ENCODE data around the gene RADIL. TPM values are rescaled to one million over a fixed set of nuclear protein-coding genes. Genes with fewer than 3 reads are reported as not detected.

Gene RADIL
- total RNA-seq, 1 experiment from 2014 or later, result 5.6 TPM

GRCh38 chr7:4771737-4772136 is 111.8 kb downstream of the RADIL start:
- Histone ChIP-seq H3K27ac (ENCODE audit: low read length) (no peak overlapping the region), H3K4me3 (ENCODE audit: low read length) (no peak overlapping the region), H3K9ac (ENCODE audit: low read length) (no peak overlapping the region), H4K20me1 (ENCODE audit: low read length) (0 out of 2 replicates have a peak, but pooled peaks cover 2% of the 10 kb centered on the region), H3F3A (ENCODE audit: low read length, unreplicated experiment) (no peaks in the 10 kb centered on the region), H3K36me3 (ENCODE audit: low read depth, low read length) (no peaks in the 10 kb centered on the region), H3K9me2 (replicated peaks; ENCODE audit: low read length) (no peaks in the 10 kb centered on the region), H3K79me2 (ENCODE audit: low read length) (peaks cover 13% of the 10 kb centered on the region), H3K4me2 (ENCODE audit: low read length) (no peak overlapping the region), H3K4me1 (ENCODE audit: insufficient read depth, low read length) (peaks cover 9% of the 10 kb centered on the region), H3K27me3 (ENCODE audit: low read length) (no peaks in the 10 kb centered on the region), H3K9me3 (ENCODE audit: low read length) (no peaks in the 10 kb centered on the region), H2AFZ (ENCODE audit: low read length) (no peak overlapping the region)
- no TSS peak for BruUV-seq (replicated peaks)
- DNase-seq, result no peak
- TF ChIP-seq, protein P1, sequence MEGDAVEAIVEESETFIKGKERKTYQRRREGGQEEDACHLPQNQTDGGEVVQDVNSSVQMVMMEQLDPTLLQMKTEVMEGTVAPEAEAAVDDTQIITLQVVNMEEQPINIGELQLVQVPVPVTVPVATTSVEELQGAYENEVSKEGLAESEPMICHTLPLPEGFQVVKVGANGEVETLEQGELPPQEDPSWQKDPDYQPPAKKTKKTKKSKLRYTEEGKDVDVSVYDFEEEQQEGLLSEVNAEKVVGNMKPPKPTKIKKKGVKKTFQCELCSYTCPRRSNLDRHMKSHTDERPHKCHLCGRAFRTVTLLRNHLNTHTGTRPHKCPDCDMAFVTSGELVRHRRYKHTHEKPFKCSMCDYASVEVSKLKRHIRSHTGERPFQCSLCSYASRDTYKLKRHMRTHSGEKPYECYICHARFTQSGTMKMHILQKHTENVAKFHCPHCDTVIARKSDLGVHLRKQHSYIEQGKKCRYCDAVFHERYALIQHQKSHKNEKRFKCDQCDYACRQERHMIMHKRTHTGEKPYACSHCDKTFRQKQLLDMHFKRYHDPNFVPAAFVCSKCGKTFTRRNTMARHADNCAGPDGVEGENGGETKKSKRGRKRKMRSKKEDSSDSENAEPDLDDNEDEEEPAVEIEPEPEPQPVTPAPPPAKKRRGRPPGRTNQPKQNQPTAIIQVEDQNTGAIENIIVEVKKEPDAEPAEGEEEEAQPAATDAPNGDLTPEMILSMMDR (conservative IDR thresholded peaks at IDR 0.05; ENCODE audit: low read depth, low read length), result no peak
- TF ChIP-seq EZH2phosphoT487 (IDR thresholded peaks at IDR 0.05; ENCODE audit: borderline replicate concordance, low read length) (no peak), EZH2 (IDR thresholded peaks at IDR 0.05; ENCODE audit: low read length, unreplicated experiment) (no peak)
- intact Hi-C loops (cut with micrococcal nuclease), result no loop called here
- ATAC-seq, result no peak
- POLR2A ChIA-PET (ENCODE audit: unreplicated experiment), result no interaction called here
- CTCF ChIA-PET, result no interaction called here

GRCh38 chr7:4770886-4771285 is 112.6 kb downstream of the RADIL start:
- Histone ChIP-seq H3K27ac (ENCODE audit: low read length) (no peak overlapping the region), H3K4me2 (ENCODE audit: low read length) (no peak overlapping the region), H3F3A (ENCODE audit: low read length, unreplicated experiment) (no peaks in the 10 kb centered on the region), H3K4me1 (ENCODE audit: insufficient read depth, low read length) (0 out of 2 replicates have a peak, but pooled peaks cover 6% of the 10 kb centered on the region), H3K9me2 (replicated peaks; ENCODE audit: low read length) (no peaks in the 10 kb centered on the region), H2AFZ (ENCODE audit: low read length) (no peak overlapping the region), H3K9ac (ENCODE audit: low read length) (no peak overlapping the region), H3K9me3 (ENCODE audit: low read length) (no peaks in the 10 kb centered on the region), H3K79me2 (ENCODE audit: low read length) (peaks cover 4% of the 10 kb centered on the region), H3K4me3 (ENCODE audit: low read length) (no peak overlapping the region), H4K20me1 (ENCODE audit: low read length) (no peaks in the 10 kb centered on the region), H3K36me3 (ENCODE audit: low read depth, low read length) (no peaks in the 10 kb centered on the region), H3K27me3 (ENCODE audit: low read length) (no peaks in the 10 kb centered on the region)
- ChIA-PET POLR2A (ENCODE audit: unreplicated experiment) (no interaction called here), CTCF (no interaction called here)
- no peak for ATAC-seq
- BruUV-seq (replicated peaks), result no TSS peak
- TF ChIP-seq, protein P1 (conservative IDR thresholded peaks at IDR 0.05; ENCODE audit: low read depth, low read length), result no peak
- no peak for TF ChIP-seq EZH2phosphoT487 (IDR thresholded peaks at IDR 0.05; ENCODE audit: borderline replicate concordance, low read length)
- no peak for TF ChIP-seq EZH2 (IDR thresholded peaks at IDR 0.05; ENCODE audit: low read length, unreplicated experiment)
- DNase-seq, result no peak
- intact Hi-C loops (cut with micrococcal nuclease), result no loop called here

GRCh38 chr7:4769761-4770160 is 113.8 kb downstream of the RADIL start:
- ChIA-PET POLR2A (ENCODE audit: unreplicated experiment) (no interaction called here), CTCF (no interaction called here)
- Histone ChIP-seq H3K79me2 (ENCODE audit: low read length) (no peaks in the 10 kb centered on the region), H3K9me2 (replicated peaks; ENCODE audit: low read length) (no peaks in the 10 kb centered on the region), H3F3A (ENCODE audit: low read length, unreplicated experiment) (no peaks in the 10 kb centered on the region), H3K9ac (ENCODE audit: low read length) (no peak overlapping the region), H3K27ac (ENCODE audit: low read length) (no peak overlapping the region), H3K36me3 (ENCODE audit: low read depth, low read length) (no peaks in the 10 kb centered on the region), H3K4me1 (ENCODE audit: insufficient read depth, low read length) (0 out of 2 replicates have a peak, but pooled peaks cover 5% of the 10 kb centered on the region), H2AFZ (ENCODE audit: low read length) (no peak overlapping the region), H4K20me1 (ENCODE audit: low read length) (no peaks in the 10 kb centered on the region), H3K9me3 (ENCODE audit: low read length) (no peaks in the 10 kb centered on the region), H3K4me3 (ENCODE audit: low read length) (no peak overlapping the region), H3K4me2 (ENCODE audit: low read length) (no peak overlapping the region), H3K27me3 (ENCODE audit: low read length) (no peaks in the 10 kb centered on the region)
- BruUV-seq (replicated peaks), result no TSS peak
- intact Hi-C loops (cut with micrococcal nuclease), result no loop called here
- no peak for DNase-seq
- ATAC-seq, result no peak
- no peak for TF ChIP-seq EZH2 (IDR thresholded peaks at IDR 0.05; ENCODE audit: low read length, unreplicated experiment)
- TF ChIP-seq, protein P1 (conservative IDR thresholded peaks at IDR 0.05; ENCODE audit: low read depth, low read length), result no peak
- TF ChIP-seq EZH2phosphoT487 (IDR thresholded peaks at IDR 0.05; ENCODE audit: borderline replicate concordance, low read length), result no peak

All from PC-3 (cell line).